GM23338 (cell line): ENCODE data around the gene NHLRC4.

Experiments used
- CREB1 ChIP-seq: fragments of 250-450 bp; sonication (Bioruptor Pico); IDR thresholded peaks from 2 replicates; pipeline ENCODE4 v1.5.0; 2020; ENCODE audit warnings: low read depth, mild to moderate bottlenecking, moderate library complexity
- CTCF ChIP-seq, 2 experiments: fragments of 200-600 bp in 1 of 2; sonication (generic) in 1 of 2; conservative IDR thresholded peaks; 2 replicates each; pipeline versions ENCODE4 v1.5.1 to v1.6.1; 2016 to 2017; ENCODE audit warnings: antibody characterized with exemption in 2 of 2, low read depth in 2 of 2, mild to moderate bottlenecking in 2 of 2, moderate library complexity in 1 of 2
- EZH2 ChIP-seq: fragments of 200-600 bp; sonication (generic); IDR thresholded peaks from one replicate; pipeline ENCODE4 v1.8.0; 2017; ENCODE audit warnings: antibody characterized with exemption, mild to moderate bottlenecking, low read depth; ENCODE audit not compliant: unreplicated experiment
- EZH2phosphoT487 ChIP-seq: fragments of 200-600 bp; sonication (generic); IDR thresholded peaks from one replicate; pipeline ENCODE4 v1.8.1; 2018; ENCODE audit warnings: antibody characterized with exemption; ENCODE audit not compliant: unreplicated experiment
- JUNB ChIP-seq: IDR thresholded peaks from one replicate; pipeline ENCODE4 v1.6.1; 2016; ENCODE audit warnings: antibody characterized with exemption; ENCODE audit not compliant: unreplicated experiment
- POLR2AphosphoS5 ChIP-seq: IDR thresholded peaks from 2 replicates; pipeline ENCODE4 v1.6.1; 2016; ENCODE audit warnings: antibody characterized with exemption, low read depth
- REST ChIP-seq: IDR thresholded peaks from one replicate; pipeline ENCODE4 v1.6.1; 2018; ENCODE audit warnings: antibody characterized with exemption; ENCODE audit not compliant: unreplicated experiment
- ZNF114 ChIP-seq: fragments of 250-450 bp; sonication (Bioruptor Pico); IDR thresholded peaks from 2 replicates; pipeline ENCODE4 v1.5.0; 2020; ENCODE audit warnings: mild to moderate bottlenecking, moderate library complexity
- ZNF331 ChIP-seq: fragments of 250-450 bp; sonication (Bioruptor Pico); IDR thresholded peaks from 2 replicates; pipeline ENCODE4 v1.5.0; 2020; ENCODE audit warnings: low read depth, mild to moderate bottlenecking, moderate library complexity
- ZNF462 ChIP-seq: fragments of 250-450 bp; sonication (Bioruptor Pico); IDR thresholded peaks from 2 replicates; pipeline ENCODE4 v1.5.0; 2020; ENCODE audit warnings: mild to moderate bottlenecking, moderate library complexity

GRCh38 chr16:543301-544164, 23.3 kb upstream of the NHLRC4 start:
- TF ChIP-seq CTCF (conservative IDR thresholded peaks at IDR 0.05; ENCODE audit: low read depth in 2 of 2) (no peak; a peak in 1 of 4 replicates), ZNF114 (CRISPR knock-in tag) (no peak), EZH2 (no peak), POLR2AphosphoS5 (no peak), EZH2phosphoT487 (no peak), ZNF462 (no peak), REST (no peak), ZNF331 (CRISPR knock-in tag) (no peak), JUNB (no peak), CREB1 (CRISPR knock-in tag) (no peak)
